HS-5 (cell line): ENCODE measurements around the gene CSF2RB.
A peak's percentile ranks its signal among the peaks of the same experiment; 100 is the strongest.

Experiments used
- DNase-seq: peaks from one replicate; pipeline ENCODE4 v3.0.0-alpha.2; 2012; ENCODE audit warnings: low read depth

The CSF2RB gene

DNA sequence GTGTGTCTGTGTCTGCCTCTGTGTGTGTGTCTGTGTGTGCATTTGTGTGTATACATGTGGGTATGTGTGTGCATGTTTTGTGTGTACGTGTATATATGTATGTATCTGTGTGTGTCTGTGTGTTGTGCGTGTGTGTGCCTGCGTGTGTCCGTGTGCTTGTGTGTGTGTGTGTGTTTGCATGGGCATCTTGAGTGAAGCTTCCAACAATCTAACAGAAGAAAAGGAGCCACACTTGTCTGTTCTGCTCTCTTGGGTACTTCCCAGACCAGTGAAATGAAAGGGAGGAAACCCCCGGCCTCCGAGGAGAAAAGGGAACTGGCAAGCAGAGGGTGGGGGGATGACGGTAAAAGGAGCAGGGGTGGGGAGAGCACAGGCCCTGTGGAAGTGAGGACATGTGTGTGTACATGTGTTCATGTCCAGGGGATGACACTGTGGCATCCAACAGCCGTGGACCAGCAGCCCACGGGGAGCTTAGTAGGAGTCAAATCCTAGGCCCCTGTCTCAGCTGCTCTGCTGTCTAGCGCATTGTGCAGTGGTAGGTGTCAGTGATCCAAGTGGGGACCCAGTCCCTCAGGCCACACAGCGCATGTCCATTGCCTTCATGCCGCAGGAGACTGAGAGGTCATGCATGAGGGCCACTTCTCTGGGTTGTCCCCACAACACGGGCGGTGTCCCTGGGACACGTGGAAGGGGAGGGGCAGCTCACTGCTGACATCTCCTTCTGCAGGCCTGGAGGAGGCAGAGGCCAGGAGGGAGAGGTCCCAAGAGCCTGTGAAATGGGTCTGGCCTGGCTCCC, 8.1 kb downstream of the CSF2RB start:
- no peak for DNase-seq

- DNase-seq, result no peak
Observed at GRCh38 chr22:36922105-36922608, 8.7 kb downstream of the CSF2RB start.

GRCh38 chr22:36922711-36923110, 9.3 kb downstream of the CSF2RB start:
- DNase-seq, result no peak

DNA sequence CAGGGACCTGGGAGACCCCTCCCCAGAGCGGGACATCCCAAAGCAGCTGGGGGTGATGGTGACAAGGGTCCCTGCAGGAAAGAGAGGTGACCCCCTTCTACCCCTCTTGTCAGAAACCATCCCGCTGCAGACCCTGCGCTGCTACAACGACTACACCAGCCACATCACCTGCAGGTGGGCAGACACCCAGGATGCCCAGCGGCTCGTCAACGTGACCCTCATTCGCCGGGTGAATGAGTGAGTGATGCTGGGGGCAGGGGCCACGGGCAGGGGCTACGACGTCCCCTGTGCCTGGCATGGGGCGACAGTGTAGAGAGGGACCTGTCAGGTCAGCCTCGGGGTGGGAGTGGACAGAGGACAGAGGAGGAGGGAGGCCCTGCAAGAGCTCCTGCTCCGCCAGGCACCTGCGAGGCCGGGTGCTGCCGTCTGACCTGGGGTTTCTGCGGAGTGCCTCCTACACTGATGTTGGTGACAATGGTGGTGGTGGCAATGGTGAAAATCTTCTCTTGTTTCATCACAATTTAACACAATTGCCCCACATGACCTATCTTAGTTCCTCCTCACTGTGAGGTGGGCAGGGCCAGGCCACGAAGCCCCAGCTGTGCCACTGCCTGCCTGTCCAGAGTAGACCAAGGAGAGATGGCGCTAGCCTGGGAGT, 9.8 kb downstream of the CSF2RB start:
- DNase-seq, result no peak

DNA sequence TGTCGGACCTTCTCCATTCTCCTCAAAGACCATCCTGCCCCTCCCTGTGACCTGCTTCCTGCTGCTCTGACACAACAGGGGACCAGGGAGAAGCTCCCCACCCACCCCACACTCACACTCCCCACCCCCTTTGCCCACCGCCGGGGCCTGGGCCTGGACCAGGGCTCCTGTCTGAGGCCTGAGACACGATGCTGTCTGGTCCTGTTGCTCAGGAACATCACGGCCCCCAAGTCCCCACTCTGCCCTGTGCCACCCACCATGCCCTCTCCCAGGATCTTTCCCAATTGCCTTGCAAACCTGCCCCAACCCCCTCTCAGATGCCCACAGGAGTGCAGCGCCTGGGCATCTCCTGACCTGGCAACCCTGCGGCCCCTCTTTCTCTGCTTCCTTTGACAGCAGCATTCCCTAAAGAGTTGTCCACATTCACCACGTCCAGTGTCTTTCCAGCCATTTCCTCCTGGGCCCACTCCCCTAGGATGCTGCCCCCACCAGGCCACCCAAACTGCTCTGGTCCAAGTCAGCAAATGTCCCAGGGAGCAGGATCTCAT, 10.8 kb downstream of the CSF2RB start:
- no peak for DNase-seq

- peak; percentile 4 for DNase-seq
Observed at GRCh38 chr22:36925388-36926290, 12.2 kb downstream of the CSF2RB start.

DNA sequence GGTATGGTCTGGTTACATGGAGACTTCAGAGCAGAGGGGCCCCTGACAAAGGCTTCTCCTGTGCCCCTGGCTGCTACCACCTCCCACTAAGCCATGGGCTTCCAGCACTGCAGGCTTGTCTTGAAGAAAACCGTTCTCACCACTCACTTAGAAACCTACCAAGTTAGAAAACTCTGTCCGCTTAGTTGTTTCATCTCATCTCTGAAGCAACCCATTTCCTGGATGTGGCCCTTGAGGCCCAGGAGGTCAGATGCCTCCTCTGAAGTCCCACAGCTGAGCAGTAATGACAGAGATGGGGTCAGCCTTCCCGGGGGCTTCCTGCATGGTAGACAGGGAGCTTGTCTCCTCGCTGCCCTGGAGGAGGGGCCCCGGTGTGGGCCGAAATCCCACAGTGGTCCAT, 12.9 kb downstream of the CSF2RB start:
- no peak for DNase-seq

GRCh38 chr22:36926721-36927435, 13.4 kb downstream of the CSF2RB start:
- DNase-seq, result no peak

DNA sequence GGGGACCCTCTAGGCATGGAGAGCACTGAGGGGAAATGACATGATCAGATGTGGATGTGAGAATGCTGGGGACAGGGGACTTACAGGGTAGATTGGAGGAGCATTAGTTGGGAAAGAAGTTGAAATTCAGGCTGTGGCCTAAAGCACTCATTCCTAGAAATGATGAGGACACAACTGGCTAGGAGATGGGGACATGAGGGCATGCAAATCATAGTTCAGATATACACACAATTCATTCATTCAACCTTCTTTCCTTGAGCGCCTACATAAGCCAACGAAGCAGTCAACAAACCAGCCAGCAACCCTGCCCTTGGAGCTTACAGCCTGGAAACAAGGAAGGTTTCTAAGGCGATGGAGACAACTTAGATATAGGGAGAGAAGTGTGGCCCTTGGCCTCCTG, 14.2 kb downstream of the CSF2RB start:
- no peak for DNase-seq

DNA sequence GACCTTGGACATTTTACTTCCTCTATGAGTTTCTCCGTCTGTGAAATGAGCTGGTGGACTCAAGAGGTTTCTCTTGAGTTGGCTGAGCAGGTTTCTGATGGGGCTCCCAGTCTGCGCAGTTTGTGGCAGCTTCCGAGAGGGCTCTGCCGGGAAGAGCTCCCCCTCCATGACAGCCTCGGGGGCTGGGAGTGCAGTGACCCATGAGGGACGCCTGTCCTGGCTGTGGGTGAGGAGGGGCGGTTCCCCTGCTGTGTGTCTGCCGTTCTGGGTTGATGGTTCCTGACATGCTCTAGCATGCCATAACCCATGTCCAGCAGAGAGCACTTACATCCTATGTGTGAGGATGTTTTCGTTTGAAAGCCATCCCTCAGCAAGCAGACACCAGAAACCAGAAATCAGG, 14.8 kb downstream of the CSF2RB start:
- DNase-seq, result no peak

GRCh38 chr22:36928786-36929535, 15.5 kb downstream of the CSF2RB start:
- DNase-seq, result no peak

GRCh38 chr22:36929621-36930020, 16.2 kb downstream of the CSF2RB start:
- DNase-seq, result no peak

DNA sequence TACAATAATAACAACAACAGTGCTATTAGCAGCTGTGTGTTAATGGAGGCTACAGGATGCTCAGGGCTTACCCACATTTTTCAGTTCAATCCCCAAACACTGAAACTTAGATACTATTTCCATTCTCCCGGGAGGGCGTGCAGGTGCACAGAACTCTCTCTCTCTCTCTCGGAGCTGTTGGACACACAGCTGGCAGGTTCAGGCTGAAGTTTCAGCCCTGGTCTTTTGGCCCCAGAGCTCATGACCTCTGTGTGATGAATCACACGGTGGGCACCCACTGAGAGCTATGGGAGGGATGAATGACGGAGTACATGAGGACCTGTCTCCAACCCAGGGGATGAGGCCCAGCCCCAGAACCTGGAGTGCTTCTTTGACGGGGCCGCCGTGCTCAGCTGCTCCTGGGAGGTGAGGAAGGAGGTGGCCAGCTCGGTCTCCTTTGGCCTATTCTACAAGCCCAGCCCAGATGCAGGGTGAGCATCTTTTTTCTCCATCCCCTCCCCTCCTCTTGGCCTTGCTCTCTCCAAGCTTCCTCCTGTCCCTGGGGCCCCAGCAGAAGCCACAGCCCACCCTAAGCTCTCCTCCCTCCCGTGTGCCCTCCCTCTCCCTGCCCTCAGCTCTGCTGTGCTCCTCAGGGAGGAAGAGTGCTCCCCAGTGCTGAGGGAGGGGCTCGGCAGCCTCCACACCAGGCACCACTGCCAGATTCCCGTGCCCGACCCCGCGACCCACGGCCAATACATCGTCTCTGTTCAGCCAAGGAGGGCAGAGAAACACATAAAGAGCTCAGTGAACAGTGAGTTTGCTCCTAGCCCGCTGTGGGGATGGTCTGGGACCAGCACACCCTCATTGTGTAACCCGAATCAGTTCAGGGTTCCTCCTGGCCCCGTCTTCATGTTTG, 16.9 kb downstream of the CSF2RB start:
- DNase-seq, result no peak

DNA sequence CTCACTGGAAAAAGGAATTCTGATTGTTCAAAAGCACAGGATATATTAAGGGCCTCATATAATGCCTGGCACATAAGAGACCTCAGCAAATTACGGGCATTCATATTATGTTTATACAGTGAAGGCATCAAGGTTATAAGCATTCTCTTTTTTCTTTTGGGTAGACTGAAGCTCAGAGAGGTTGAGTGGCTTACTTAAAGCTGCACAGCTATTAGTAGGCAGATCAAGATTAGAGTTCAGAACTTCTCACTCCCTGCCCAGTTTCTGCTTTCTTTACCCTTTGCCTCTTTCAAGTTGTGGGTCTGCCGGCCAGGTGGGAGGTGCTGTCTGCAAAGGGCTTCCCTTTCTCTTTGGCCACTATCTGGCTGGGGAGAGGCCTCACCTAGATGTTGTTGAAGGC, 18.0 kb downstream of the CSF2RB start:
- DNase-seq, result no peak

- no peak for DNase-seq
Observed at GRCh38 chr22:36933629-36934417, 20.4 kb downstream of the CSF2RB start.

DNA sequence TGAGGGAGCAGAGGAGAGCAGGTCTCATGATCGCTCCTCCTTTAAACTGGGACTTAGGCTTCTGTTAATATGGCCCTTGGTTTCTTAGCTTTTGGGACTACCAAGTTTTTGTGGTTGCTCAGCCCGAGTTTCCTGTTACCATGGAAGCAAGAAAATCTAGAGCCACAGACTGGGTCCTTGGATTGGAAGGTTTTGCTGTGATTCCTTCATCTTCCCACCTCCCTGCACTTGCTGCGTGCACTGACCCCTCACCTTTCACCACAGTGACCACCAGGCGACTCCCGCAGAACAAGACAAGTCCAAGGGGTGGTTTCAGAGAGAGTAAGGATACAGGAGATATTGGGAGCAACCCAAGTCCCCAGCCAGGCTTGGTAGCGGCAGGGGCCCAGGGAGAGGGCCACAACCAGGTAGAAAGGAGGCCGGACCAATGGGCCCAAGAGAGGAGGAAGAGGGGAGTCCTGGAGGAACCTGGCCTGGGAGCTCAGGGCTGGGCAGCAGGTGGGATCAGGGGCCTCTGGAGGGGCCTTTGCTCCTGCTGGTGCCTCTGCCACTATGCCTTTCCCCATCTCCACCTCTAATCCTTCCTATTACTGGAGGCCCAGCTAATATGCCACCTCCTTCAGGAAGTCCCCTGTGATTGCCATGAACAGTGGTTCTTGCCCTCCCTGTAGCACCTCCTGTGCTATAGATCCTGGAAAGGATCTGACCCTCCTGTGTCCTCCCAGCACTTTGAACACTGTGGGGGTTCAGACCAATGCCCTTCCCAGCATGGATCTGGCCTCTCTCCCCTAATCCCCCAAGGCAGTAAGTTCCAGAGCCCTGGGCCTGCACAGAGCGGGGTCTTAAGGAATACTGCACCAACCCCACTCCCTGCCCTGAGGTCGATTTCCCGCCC, 21.2 kb downstream of the CSF2RB start:
- DNase-seq, result no peak

GRCh38 chr22:36935313-36935610, 21.8 kb downstream of the CSF2RB start:
- no peak for DNase-seq

DNA sequence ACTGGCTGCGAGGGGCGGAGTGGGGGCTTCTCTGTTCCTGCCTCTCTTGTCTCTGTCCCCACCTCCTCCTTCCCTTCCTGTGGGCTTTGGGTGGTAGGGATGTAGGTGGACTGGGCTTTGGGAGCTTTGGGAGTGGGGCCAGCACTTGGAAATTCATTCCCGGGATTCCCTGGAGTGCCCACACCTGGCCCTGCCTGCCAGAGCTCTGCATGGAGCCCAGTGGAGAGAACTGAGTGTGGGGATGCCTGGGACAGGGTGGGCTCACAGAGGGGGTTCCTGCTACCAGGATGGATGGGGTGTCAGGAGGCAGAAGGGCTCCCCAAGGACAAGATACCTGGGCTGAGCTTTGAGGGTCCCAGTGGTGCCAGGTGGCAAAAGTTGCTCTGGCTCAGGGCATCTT, 22.3 kb downstream of the CSF2RB start:
- DNase-seq, result no peak
